Non-pigmented ciliary epithelial cell (primary cell): ENCODE measurements around the gene ADAMTS16.

Experiments
- DNase-seq: peaks from one replicate; pipeline ENCODE4 v3.0.0-alpha.2; 2010; ENCODE audit warnings: low read depth

Gene ADAMTS16

DNA sequence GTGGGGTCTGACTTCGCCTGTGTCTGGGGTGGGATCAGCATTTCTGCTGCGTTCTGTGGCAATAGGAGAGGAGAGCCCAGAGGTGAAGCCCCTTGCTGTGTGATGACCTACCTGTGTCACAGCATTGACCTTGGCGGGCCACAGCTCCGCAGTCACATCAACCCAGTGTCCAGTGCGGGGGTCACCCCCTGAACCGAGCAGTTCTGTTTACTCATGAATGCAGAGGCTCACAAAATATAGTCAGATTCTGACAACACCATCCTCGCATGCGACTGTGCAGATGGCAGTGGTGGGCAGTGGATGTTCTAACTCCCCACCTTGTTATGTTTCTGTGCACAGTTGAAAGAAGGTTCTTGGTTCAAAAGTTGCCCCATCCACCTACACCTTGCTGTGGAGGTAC is 100.1 kb downstream of the ADAMTS16 start:
- no peak for DNase-seq

DNA sequence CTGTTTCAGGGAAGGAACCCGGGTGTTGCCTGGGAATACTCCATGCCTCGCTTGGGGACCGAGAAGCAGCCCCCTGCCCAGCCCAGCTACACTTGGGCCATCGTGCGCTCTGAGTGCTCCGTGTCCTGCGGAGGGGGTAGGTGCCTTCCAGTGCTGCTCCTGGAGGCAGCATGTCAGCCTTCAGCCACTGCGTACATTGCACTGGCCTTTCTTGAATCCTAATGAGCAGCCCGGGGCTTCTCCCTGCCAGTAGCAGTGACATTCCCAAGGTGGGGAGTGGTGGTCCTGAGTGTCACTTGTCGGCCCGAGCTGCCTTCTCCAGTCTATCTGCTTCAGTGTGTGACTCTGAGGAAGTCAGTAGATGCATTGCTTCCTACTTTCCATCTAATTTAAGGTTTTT is 101.9 kb downstream of the ADAMTS16 start:
- no peak for DNase-seq

DNA sequence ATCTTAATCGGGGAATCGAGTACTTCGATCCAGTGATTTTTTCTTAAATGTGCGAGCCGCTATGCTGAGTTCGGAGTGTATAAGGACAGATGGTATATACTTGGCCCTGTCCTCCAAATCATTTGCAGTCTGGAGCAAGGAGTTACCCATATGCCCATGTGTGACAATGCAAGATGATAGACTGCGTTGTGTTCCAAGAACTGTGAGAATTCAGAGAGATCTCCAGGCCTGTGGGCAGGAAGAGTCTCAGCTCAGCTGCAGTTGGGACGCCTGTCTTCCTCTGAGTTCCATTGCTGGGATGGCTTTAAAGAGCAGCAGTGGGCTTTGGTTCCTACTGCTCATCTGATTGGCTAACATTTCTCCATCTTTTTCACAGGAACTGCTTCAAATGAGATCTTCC is 106.6 kb downstream of the ADAMTS16 start:
- DNase-seq = no peak

DNA sequence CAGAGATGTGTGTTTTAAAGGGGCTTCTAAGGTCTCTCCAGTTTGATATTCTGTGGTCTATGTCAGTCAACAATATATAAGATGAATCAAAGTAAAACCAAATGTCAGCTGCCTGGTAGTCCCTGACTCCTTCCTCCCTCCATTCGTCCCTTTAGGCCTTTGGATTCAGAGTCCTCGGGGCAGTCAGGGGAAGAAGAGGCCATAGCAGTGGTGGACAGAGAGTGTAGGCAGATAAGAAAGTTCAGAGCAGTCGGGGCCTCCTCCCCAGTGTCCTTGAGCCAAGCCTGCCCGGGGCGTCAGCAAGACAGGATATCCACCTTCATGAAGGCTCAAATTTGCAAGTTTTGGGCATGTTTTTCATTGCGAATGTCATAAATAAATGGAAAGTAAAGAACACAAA is 110.6 kb downstream of the ADAMTS16 start:
- no peak for DNase-seq

DNA sequence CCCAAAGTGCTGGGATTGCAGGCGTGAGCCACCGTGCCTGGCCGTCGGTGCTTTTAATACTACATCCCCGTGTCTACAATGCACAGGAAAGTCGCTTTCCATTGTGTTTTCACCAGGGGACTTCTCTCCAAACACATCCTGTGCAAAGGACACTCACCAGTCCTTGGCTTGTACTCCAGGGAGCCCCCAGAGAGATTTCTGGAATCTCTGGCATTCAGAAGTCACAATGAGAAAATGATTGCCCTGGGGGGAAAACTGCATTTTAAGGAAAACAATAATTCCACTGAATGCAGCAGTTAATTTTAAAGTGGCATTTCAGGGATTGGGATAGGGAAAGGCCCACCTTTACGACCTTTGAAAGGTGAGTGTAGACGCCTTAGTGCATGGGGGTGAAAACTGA is 112.0 kb downstream of the ADAMTS16 start:
- no peak for DNase-seq

DNA sequence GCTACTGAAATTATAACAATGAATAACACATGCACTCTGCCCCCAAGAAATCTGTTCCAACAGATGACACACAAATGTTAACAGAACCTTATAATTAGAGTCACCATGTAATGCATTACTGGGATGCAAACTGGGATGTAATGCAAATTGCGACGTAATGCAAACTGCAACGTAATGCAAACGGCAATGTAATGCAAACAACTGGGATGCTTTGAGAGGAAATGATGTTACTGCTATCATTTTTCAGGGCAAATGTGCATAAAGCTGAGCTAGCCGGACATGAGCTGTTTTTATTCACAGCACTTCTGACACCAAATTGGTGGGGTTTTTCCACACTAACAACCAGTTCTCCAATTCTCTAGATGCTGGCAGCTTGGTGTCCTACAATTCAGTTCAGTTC is 117.2 kb downstream of the ADAMTS16 start:
- no peak for DNase-seq

DNA sequence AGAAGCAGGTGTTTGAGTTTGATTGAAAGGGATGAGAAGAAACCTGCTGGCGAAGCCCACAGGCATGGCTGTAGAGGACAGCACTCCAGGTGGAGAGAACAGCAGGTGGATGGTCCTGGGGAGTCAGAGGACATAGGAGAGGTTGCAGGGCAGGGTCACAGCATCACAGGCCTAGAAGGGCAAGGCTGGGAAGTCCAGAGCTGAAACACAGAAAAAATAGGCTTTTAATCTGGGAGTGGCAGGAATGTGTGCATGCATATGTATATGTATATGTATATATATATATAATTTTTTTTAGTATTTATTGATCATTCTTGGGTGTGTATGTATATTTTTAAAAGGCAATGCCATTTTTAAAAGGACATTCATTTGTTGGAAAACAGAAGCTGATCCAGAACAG is 118.4 kb downstream of the ADAMTS16 start:
- no peak for DNase-seq

DNA sequence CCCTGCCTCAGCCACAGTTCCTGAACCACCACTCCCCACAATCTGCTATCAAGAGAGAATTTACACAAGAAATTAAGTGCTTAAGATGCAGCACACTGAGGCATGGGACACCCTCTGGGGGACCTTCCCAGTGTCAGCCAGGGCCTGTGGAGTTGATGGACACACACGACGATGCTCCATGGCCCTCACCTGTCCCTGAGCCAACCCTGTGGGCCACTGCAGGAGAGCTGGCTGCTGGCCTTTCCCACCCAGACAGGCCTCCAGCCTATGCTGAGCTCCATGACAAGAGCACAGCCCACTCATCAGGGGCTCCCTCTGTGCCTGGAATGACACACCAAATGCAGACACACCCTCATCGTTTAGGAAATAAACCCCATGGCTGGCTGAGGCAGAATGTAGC is 124.6 kb downstream of the ADAMTS16 start:
- no peak for DNase-seq

DNA sequence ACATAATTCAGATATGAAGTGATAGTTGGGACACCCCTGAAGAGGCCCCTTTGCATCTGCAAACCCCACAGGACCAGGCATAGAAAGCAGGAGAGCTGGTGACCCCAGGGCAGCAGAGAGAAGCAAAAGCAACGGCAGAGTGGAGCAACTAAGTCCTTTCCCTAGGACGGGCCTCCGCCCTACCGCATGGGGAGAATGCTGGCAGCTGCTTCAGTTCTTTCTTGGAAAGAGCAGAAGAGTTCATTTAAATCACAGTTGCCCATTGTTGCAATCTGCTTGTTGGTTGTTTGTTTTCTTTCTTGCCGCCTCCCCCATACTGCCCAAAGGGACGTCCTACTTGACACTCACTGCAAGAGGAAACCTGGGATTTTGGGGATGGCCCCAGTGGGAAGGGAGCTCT is 126.2 kb downstream of the ADAMTS16 start:
- no peak for DNase-seq

DNA sequence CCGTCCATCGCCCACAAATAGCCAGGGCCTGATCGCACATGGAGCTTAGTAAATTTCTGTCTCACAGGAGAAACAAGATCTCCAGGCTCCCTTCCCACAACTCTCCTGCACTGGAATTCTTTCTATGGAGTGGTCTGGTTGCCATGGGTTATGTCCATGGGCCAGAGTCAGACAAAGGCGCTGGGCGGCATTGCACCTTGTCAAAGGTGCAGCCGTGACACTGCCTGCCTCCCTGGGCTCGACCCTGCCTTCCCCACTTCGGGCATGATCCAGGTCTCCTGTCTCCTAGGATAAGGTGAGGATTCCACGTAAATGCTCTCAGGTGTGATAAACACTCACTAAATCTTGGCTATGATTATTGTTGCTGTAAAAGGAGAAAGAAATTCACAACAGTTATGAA is 130.0 kb downstream of the ADAMTS16 start:
- no peak for DNase-seq

DNA sequence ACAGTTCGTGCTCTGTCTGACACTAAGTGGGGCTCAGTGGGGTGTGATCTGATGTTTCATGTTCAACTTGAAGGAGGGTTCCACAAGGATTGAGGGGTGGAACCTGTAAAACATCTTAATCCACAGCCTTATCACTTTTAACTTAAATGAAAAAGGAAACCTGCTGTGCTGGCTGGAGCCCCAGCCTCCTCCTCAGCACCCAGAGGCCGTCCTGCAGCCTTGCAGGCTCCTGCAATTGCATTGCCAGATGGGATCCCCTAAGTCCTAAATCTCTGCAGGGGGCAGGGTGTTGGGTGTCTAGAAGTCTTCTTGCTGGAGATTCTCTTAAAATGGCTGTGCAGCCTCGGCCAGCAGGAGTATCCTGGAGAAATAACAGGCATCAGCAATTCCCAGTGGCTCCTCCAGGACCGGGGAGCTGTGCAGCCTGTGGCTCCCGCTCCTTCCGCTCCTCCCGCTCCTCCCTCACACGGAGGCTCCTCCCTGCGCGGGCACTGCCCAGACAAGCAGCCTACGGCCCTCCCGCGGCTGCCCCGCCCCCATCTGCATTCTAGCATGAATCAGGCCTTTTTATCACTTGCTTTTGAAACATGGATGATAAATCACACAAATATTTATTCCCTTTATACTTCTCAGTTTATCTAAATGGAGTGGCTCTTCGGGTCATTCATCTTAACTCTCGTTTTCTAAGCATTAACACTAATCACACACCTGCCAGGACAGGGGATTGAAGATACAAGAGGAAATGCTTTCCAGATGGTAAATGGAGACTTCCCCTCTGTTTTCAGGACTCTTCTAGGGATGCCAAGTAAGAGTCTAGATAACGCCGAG is 131.0 kb downstream of the ADAMTS16 start:
- no peak for DNase-seq

DNA sequence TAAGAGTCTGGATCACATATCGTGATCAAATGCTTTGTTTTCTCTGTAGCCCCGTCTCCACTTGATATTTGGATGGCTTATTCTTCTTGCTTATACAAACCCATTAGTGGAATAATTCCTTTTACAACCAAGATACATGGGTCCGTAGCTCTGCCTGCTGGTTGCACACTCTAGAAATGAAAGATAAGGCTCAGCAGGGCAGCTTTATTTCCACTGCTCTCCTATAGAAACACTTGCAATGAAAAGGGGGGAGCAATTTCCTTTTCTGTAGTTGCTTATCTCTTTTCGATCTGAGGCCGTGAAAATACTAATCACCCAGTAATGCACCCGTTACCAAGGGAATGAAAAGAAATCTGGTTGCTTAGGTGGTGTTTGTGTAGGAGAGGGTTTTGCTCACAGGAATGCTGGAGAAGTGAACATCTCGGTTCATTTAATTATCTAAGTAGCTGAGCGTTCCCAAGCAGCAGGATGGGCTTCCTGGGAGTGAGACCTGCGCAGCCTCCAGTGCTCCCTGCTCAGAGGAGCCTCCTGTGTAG is 131.7 kb downstream of the ADAMTS16 start:
- DNase-seq = no peak

DNA sequence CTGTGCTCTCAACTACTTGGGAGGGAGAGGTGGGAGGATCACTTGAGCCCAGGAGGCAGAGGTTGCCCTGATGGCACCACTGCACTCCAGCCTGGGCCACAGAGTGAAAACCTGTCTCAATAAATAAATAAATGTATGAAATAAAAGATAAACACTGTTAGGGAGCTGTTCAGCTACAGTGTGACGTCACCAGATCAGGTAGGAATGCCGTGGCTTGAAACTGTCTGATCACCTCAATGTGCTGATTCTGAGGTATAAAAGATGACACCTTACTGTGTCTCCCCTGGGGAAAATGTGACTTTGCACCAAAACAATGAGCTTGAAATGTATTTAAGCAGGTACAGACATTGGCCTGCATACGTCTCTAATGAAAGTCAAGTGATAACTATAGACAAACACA is 133.3 kb downstream of the ADAMTS16 start:
- DNase-seq = no peak

DNA sequence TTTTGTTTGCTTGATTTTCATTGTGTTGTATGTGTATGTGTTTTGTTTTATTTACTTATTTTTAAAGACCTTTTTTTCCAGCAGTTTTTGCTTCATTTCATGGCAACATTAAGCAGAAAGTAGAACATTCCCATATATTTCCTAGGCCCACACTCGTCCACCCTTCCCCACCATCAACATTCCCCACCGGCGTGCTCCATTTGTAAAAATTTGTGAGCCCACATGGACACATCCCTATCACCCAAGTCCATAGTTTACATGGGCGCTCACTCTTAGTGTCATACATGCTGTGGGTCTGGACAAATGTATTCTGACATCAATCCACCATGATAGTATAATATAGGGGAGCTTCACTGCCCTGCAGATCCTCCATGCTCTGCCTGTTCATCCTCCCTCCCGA is 133.8 kb downstream of the ADAMTS16 start:
- no peak for DNase-seq

DNA sequence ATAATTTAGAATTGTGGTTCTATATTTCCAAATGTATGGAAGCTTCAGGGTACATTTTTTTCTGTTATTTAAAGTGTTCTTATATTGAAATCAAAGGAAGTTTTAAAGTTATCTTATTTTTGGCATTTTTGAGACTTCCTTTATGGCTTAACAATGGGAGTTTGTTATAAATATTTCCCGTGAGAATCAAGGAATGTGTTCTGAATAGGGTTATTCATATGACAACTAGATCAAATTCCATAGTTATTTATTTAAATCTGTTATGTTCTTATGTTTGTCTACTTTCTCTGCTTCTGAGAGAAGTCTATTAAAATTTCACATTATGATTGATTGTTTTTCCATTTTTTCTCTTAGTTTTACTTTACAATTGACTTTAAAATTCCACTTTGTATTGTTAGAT is 135.1 kb downstream of the ADAMTS16 start:
- DNase-seq = no peak

DNA sequence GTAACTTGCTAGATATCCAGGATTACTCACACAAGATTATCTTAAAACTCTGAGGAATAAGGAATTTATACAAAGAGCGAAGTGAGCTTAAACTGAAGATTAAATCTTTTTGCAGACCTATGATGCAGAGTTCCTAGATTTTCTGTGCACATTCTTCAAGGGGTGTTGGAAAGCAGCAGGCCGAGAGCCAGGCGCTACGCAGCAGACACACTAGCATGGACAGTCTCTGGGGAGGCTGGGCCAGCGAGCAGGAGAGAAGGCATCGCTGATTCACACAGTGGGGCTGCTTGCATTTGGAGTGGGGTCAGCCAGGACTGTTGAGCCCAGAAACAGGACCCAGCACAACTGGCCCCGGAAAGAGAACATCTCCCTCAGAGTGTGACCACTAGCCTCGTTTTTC is 136.3 kb downstream of the ADAMTS16 start:
- no peak for DNase-seq

DNA sequence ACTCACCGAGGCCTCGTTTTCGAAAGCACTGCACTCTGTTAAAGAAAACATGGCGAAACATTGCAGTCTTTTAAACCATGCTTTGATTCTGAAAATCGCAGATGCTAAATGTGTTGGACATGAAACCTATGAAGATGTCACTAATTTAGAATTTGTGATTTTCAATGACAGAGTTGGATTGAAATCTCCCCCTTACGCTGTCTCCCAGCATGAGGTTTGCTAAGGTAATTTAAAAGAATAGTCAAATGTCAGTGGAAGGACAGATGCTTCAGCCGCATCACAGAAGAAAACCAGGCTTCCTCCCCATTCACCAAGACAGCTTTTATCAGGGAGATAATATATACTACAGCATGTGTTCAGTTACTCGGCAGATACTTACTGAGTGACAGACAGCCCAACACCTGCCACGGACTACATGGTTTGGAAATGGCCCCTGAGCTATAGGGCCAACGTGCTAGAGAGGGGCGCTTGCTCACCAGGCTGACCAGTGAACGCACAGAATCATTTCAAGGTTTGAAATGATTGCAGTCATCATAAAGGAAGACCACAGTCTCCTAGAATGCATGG is 136.9 kb downstream of the ADAMTS16 start:
- no peak for DNase-seq

DNA sequence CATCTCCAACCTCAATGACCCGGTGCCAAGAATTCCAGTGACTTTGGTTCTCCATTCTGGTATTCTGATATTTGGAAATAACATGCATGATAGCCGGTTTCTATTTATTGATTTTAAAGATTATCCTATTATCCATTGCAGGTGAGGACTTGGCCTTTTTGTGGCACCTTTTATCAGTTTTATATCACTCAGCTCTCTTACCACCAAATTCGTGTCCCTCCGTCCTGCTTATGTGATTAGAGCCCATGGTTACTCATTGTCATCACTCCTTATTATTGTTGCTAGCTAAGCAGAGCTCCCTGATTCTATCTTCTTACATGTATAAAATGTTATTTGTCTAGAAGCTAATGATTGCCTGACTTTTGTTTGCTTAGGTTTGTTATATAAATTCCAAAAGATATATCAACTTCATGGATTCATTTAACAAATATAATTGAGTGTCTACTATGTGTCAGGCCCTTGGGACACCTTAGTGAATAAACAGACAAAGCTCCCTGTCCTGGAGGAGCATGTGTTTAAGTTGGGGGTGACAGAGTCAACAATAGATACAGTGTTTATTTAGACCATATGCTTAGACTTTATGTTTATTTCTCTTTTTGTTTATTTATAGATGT is 138.2 kb downstream of the ADAMTS16 start:
- no peak for DNase-seq

DNA sequence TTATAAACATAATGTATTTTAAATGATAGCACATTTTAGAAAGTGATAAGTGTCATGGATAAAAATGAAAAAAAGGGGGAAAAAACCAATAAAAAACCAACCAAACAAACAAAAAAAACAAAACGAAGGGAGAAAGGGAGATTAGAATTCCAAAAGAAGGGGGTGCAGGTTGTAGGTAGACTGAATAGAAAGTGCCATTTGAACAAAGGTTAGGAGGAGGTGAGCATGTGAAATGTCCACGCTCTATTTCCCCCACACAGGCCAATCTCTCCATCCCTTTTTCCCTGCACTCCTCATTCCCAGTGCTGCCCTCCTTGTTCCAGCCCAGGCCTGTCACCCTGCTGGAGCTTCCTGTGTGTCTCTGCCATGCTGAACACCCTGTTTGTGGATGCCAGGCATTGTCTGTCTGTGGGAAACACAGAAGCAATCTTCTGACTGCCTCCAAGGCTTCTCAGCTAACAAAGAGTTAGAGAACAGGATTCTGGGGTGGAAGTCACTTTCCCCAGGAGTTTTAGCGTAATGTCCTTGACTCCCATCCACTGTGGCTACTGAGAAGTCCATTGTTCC is 138.8 kb downstream of the ADAMTS16 start:
- DNase-seq = no peak

DNA sequence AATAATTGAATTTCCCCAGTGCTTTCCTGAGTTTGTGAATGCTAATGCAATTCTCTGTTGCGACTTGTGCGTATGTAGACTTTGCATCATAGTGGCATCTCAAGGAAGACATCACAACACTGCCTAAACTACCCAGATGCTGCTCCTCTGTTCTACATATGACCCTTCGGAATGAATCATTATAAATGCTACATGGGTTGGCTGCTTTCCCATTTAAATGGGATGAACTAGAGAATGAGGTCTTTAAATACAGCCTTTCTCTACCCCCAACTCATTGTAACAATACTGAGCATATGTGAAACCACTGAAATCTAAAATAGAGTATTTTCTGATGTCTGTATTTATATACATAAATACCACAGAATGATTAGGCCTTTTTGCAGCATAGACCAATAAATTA is 145.8 kb downstream of the ADAMTS16 start:
- no peak for DNase-seq

DNA sequence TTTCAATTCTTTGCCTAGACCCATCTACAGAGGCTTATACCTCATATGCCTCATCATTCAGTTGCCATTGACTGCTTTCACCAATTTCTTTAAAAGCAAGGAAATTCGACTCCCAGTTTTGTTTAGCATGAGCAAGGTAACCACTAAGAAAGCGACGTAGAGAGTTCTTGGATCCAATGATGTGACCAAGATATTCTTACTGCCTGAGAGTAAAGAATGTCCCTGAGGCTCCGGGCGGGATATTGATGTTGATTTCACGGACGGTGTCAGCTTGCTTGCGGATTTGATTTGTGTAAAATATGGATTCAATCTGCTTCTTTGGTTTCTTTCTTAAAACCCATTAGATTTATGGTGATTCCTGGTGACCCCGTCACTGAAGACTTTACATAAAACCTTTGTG is 147.3 kb downstream of the ADAMTS16 start:
- no peak for DNase-seq

DNA sequence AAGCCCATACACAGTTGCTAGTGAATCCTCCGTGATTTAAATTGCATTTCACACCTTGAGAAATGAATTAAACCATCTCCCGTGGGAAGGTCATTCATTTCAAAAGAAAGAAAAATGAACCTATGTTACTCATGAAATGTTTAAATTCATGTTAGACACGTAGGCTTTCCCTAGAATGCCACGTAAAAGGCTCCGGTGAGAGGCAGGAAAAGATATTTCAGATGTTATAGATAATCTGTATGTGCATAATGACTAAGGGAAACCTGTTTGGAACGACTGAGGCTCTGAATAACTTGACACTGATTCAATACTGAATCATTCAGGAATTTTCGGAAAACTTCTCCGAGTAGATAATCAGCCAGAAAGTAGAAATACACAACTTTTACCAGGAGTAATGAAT is 148.1 kb downstream of the ADAMTS16 start:
- DNase-seq = no peak

DNA sequence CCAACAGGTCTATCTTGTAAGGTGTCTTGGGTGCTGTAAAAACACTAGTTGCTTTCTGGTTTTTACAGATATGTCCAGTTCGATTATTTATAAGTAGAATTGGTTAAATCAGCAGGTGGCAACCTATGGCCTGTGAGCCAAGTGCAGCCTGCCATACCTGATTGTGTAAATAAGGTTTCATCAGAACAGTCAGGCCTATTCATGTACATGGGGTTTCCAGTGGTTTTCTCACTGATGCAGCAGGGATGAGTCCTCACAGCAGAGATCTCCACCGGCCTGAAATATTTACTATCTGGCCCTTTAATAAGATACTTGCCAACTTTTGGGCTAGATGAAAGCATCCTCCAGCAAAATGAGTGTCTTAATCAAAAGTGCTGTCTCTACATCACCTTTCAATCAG is 149.4 kb downstream of the ADAMTS16 start:
- DNase-seq = no peak
